Endothelial cell of umbilical vein (primary cell): ENCODE results near the gene TENM4.
"Not testable (repeated sequence)": the region's sequence is repeated elsewhere in the genome, so short reads cannot be mapped to it uniquely, and the experiment has no call there.

Source experiments
- EZH2 ChIP-seq: IDR thresholded peaks from 2 replicates; pipeline ENCODE4 v1.6.1; 2012; ENCODE audit warnings: borderline replicate concordance, low read depth, mild to moderate bottlenecking, moderate library complexity, low read length, inconsistent platforms; ENCODE audit not compliant: severe bottlenecking
- GATA2 ChIP-seq: IDR thresholded peaks from 2 replicates; pipeline ENCODE4 v1.7.0; 2011; ENCODE audit warnings: low read depth, mild to moderate bottlenecking, moderate library complexity, mixed read lengths, low read length; ENCODE audit not compliant: insufficient read length, insufficient read depth
- JUN ChIP-seq: IDR thresholded peaks from 2 replicates; pipeline ENCODE4 v1.6.1; 2011; ENCODE audit warnings: borderline replicate concordance, low read depth; ENCODE audit not compliant: insufficient read length, insufficient read depth
- MYC ChIP-seq: IDR thresholded peaks from one replicate; pipeline ENCODE4 v1.6.1; 2011; ENCODE audit warnings: mild to moderate bottlenecking, low read depth, low read length
- POLR2A ChIP-seq: IDR thresholded peaks from 2 replicates; pipeline ENCODE4 v1.6.1; 2012; ENCODE audit warnings: low read depth, mild to moderate bottlenecking, control low read depth, low read length
- POLR2AphosphoS5 ChIP-seq: IDR thresholded peaks from 2 replicates; pipeline ENCODE4 v1.6.1; 2012; ENCODE audit warnings: low read depth, mild to moderate bottlenecking, control low read depth, low read length, moderate library complexity; ENCODE audit not compliant: insufficient read depth
- TF ChIP-seq, protein P1 (sequence below), 2 donors: IDR thresholded peaks; 1 replicate in 1 of 2; 2 replicates in 1 of 2; pipeline ENCODE4 v1.5.1; 2011; ENCODE audit warnings: low read length in 2 of 2, mild to moderate bottlenecking in 2 of 2, moderate library complexity in 2 of 2, control low read depth in 1 of 2, inconsistent platforms in 1 of 2, low read depth in 1 of 2; ENCODE audit not compliant: insufficient read depth in 1 of 2; ENCODE audit errors: extremely low read depth in 1 of 2
- TF ChIP-seq, protein P2 (sequence below): IDR thresholded peaks from 2 replicates; pipeline ENCODE4 v1.6.1; 2011; ENCODE audit not compliant: insufficient read depth, insufficient read length

- TF ChIP-seq EZH2, POLR2A, GATA2, POLR2AphosphoS5, MYC, JUN: not testable (repeated sequence)
- TF ChIP-seq, protein P1, sequence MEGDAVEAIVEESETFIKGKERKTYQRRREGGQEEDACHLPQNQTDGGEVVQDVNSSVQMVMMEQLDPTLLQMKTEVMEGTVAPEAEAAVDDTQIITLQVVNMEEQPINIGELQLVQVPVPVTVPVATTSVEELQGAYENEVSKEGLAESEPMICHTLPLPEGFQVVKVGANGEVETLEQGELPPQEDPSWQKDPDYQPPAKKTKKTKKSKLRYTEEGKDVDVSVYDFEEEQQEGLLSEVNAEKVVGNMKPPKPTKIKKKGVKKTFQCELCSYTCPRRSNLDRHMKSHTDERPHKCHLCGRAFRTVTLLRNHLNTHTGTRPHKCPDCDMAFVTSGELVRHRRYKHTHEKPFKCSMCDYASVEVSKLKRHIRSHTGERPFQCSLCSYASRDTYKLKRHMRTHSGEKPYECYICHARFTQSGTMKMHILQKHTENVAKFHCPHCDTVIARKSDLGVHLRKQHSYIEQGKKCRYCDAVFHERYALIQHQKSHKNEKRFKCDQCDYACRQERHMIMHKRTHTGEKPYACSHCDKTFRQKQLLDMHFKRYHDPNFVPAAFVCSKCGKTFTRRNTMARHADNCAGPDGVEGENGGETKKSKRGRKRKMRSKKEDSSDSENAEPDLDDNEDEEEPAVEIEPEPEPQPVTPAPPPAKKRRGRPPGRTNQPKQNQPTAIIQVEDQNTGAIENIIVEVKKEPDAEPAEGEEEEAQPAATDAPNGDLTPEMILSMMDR (IDR thresholded peaks at IDR 0.05; ENCODE audit: extremely low read depth in 1 of 2, insufficient read depth in 1 of 2, low read depth in 1 of 2, low read length in 2 of 2): not testable (repeated sequence)
- TF ChIP-seq, protein P2, sequence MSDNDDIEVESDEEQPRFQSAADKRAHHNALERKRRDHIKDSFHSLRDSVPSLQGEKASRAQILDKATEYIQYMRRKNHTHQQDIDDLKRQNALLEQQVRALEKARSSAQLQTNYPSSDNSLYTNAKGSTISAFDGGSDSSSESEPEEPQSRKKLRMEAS: not testable (repeated sequence)
These were observed 218.7 kb downstream of the TENM4 start for GRCh38 chr11:79222163-79222562.
